Glomerular endothelial cell (primary cell): ENCODE measurements around the gene TMEM163. TPM values are rescaled to one million over a fixed set of nuclear protein-coding genes. Genes with fewer than 3 reads are reported as not detected.

Source experiments
- DNase-seq: peaks from one replicate; pipeline ENCODE4 v3.0.0-alpha.2; 2011; ENCODE audit warnings: low read depth, low spot score; ENCODE audit errors: extremely low read depth
- total RNA-seq: library from RNA; depleted of rRNA; stranded (reverse); fragments of >200 nt; gene quantifications from 2 replicates; pipeline ENCODE4 v1.2.3, GENCODE V29; 2015

TMEM163 gene
- total RNA-seq, 1 donor from 2014 or later = 3.2 TPM

DNA sequence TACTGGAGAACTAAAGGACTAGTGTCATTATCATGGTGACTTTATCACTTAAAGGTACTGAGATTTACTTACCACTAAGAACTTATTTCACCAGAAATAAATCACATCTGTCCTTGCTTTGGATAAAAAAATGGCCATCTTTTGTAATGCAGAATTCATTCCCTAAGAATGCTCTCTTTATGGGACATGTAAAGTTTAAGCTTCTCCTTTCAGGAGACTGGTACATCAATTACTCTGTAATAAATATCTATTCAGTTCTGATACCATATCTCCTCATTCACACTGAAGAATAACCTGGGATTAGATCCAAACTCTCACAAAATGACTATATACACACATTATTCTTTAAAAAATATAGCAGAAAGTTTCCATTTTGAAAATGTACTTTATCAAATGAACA, 24.4 kb downstream of the TMEM163 start:
- no peak for DNase-seq

DNA sequence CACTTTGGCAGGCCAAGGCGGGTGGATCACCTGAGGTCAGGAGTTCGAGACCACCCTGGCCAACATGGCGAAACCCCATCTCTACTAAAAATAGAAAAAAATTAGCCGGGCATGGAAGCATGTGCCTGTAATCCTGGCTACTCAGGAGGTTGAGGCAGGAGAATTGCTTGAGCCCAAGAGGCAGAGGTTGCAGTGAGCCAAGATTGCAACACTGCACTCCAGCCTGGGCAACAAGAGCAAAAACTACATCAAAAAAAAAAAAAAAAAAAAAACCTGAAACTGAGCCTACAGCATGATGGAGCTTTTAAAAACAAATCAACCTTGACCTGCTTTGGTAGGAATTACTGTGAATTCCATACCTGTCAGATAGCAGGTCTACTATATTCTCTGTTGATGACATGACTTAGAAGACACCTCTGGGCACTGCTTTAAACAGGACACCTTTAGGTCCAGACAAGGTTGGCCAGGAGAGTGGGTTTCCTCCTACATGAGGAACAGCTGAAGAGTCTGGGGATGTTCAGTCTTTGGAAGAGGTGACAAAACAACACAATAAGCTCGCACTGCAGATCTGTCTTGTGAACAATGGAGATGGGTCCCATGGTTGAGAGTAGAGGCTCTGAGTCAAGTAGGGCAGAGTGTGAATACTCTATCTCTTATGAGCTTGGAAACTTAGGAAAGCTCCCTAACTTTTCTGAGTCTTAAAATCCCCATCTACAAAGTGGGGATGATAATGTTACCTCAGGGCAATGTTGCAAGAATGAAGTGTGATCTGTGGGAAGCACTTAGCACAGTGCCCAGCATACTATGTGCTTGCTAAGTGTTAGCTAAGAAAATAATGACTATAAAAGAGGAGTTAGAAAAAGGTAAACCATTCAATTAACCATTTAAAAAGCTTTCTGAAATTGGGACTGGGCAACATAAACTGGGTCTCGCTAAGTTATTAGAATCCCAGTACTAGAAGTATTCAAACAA, 25.2 kb downstream of the TMEM163 start:
- no peak for DNase-seq

DNA sequence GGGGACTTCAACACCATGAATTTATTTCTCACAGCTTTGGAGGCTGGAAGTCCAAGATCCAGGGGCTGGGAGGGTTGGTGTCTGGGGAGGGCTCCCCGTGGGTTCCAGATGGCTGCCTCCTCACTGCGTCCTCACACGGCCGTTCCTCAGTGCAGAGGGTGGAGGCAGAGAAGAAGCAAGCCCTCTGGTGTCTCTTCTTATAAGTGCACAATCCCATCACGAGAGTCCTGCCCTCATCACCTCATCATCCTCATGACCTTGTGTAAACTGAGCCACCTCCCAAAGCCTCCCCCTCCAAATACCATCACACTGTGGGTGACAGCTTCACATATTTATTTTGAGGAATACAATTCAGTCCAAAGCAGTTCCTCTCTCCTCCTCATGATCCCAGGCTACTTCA, 26.3 kb downstream of the TMEM163 start:
- no peak for DNase-seq

DNA sequence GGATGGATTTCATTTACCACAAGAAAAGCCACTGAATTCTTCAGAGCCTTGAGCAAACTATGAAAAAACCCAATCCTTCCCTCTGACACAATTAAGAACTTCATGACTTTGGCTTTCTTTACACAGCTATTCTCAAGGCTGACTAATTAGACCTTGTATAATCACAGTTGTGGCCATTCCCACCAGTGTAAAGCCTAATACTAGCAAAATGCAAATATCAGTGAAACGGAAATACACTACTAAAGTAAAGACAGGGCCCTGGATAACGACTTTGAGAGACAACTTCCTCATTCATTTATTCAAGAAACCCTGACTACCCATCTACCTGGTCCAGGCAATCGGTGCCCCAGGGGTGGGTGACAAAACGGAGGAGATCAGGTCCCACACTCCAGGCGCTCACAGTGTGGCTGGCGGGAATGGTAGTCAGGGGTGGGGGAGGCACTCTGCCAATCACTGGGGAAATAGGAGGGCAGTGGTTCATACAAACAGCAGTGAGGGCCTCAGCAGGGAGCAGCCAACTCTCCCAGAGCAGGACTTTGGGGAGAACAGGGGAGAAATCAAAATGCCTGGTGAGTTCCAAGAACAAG, 28.1 kb downstream of the TMEM163 start:
- DNase-seq = no peak

DNA sequence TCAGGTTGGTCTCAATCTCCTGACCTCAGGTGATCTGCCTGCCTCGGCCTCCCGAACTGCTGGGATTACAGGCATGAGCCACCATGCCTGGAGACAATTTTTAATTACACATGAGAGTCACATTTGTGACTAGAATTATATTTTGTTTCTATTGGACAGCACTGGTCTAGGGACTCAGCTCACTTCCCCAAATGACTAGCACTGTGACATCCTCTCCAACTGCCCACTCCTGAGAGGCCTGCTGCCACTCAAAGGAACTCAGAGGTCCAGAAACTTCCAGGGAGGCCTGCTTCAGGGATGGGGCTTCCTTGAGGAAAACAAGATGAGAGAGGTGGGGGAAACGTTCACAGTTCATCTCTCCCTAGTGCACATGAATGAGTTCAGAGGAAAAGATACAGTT, 29.5 kb downstream of the TMEM163 start:
- DNase-seq = no peak

DNA sequence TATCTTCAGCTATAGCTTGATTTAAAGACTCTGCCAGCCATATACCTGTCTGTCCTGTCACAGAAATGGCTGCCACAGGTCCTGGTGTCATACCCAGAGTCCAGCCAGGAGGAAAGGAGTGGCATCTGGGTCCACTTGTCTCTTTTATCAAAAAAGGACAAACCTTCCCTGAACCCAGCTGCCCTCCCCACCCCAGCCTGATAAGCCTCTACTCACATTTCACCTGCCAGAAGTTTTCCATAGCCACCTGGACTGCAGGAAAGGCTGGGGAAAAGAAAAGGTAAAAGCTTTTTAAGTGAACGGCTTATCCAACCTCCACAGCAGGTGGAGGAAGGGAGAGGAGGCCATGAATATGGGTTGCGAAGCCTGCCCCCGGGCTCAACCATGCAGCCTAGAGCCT, 32.8 kb downstream of the TMEM163 start:
- DNase-seq = no peak

DNA sequence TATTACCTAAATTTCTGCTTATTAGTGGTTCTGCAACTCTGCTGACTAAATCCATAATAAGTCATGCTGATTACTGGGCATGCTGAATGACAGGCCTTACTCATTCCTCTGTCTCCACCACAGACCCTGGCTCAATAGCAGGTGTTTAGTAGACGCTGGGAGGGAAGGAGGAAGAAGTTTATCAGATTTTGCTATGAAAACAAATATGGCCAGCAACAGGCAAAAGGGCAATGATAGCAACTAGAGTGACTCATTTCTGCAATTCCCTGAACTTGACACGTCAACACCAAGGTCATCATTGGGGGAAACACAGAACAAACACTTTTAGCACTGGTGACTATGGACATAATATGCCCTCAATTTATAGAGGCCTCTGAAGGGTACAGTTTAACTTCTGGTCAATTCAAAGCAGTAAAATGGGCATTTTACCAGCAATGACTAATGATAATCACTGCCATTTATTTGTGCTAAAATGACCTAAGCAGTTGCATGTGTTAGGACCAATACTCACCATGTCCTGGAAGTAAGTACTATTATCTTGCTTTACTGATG, 35.2 kb downstream of the TMEM163 start:
- DNase-seq = peak; percentile 94

DNA sequence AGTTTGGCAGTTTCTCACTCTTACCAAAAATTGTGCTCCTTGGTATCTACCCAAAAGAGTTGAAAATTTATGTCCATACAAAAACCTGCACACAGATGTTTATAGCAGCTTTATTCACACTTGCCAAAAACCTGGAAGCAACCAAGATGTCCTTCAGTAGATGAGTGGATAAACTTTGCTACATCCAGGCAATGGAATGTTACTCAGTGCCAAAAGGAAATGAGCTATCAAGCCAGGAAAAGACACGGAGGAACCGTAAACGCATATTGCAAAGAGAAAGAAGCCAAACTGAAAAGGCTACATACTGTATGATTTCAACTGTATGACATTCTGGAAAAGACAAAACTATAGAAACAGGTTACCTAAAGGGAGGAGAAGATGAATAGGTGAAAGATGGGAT, 36.1 kb downstream of the TMEM163 start:
- DNase-seq = peak; percentile 60

DNA sequence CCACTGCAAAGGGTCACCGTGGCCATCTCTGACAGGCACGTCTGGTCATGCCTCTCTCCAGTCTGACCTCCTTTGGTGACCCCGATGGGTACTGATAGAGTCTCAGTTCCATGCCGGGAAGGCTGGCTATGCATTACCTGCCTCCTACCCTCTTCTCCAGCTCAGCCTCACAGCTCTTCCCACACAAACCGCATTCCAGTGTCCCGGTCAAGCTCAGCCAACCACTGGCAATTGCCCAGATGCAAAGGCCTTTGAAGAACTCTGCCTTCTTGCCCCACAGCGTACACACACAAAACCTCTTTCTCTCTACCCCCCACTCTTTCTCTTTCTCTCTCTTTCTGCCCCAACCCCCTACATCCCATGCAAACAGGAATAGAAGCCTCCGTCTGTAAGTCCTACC, 37.6 kb downstream of the TMEM163 start:
- DNase-seq = no peak

DNA sequence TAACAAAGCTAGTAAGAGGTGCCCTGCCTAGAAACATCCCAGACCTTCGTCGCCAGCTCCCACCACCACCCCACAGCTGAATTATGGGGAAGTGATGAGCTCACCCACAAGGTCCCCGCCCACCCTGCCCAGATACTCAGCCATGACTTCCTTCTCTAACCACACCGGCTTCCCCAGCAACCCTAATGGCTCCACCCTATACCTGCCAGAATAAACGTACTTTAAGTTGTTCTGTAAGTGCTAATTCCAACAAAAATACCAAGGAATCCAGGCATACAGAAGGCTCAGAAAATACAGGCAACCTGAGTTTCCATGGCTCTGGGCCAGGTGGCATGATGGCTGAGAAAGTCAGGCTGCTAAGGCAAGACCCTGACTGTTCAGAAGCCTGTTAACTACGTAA, 39.1 kb downstream of the TMEM163 start:
- DNase-seq = no peak

DNA sequence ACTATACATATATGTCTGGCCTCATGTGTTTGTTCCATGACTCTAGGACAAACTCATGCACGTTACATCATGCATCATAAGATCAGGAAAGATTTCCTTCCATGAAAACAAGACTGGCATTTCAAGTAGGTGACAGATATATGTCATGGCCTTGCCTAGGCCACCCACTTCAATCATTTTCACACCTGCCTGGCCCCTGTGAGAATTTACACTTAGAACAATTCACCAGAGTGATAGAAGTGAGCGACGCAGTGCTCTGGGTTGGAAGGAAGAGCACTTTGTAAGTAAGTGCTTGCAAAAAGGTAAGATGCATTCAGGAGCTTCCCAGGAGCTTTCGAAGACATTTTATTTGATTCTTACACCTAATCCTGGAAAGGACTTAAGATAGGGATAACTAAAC, 39.5 kb downstream of the TMEM163 start:
- DNase-seq = no peak

DNA sequence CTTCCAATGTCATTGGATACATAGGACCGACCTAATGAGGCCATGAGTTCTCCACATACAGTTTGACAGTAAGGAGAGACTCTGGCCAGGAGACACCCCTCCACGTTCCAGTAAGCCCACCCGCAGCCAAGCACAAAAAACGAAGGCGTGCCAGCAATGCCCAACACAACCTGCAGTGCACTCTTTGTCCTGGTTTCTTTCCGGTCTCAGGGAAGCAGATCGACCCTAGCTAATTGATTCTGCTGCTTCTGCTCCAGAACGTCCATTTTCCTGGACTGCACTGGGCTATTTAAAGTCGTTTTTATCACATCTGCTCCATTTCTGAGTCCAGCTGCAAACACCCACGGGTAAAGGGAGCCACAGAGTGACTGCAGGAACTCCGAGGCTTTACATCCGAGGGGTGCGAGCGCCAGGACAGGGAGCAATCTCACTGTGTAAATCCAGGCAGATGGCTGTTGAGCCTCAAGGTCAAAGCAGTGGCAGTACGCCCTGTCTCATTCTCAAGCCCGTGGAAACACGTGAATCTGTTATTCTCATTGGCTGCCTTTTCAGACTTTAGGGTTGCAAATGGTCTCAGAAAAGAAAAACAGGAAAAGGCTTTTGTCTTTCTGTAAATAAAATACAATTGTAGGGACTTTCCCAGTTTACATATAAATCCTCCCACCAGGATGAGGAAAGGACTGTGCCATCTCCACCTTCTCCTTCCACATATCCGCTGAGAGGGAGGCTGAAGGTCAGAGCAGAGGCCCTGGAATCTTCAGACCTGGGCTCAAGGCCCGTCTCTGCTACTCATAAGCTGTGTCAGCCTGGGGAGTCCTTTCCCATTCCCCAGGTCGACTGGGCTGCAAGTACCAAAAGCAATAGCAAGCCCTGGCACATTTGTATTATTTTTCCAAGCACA, 40.7 kb downstream of the TMEM163 start:
- DNase-seq = no peak

DNA sequence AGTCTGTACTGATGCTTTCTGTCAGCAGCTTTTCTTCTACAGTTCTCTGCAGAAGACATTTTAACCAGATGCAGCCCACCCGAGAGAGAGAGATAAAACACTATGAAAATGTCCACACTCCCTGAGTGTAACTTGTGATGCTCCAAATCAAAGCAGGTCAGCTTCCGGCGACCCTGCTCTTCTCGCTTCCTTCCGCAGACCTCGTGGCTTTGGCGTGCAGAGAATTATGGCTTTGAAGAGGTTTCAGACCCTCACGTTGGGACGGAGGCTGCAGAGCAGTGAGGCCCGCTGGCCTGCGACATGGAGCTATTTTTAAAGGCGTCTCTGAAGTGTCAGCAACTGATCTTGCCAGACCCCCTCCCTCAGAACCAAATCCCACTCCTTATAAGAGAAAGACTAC, 41.8 kb downstream of the TMEM163 start:
- no peak for DNase-seq

DNA sequence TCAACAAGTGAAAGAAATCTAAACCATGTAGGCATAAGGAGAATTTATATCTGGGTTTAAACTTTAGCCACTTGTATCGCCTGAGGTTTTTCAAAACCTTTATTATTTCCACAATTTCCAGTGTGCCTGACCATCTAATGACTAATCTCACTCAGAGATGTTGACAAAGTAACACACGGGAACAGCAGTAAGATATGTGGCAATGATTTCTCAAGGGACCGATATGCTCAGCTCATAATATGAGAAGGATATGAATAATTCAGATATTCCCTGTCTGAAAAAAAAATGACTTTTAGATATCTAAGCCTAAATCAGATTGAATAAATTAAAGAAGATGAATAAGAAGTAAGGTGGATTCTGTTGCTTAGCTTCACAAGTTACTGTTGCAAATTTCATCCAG, 43.5 kb downstream of the TMEM163 start:
- no peak for DNase-seq

DNA sequence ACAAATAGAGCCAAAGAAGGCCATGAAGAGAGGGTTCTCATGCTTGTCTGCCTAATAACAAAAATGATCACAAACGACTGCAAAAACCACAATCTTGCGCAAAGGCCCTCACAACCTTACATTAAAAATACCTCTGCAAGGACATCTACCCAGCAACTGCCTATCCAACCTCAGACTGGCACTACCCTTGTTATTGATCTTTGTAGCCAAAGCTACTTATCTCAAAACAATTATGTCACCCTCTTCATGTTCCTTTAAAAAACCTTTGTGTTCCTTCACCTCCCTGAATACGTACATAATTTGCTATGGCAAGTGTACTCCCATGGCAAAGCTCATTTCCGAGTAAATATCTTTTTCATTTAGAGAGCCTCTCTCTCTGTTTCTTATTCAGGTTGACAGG, 44.1 kb downstream of the TMEM163 start:
- DNase-seq = no peak

DNA sequence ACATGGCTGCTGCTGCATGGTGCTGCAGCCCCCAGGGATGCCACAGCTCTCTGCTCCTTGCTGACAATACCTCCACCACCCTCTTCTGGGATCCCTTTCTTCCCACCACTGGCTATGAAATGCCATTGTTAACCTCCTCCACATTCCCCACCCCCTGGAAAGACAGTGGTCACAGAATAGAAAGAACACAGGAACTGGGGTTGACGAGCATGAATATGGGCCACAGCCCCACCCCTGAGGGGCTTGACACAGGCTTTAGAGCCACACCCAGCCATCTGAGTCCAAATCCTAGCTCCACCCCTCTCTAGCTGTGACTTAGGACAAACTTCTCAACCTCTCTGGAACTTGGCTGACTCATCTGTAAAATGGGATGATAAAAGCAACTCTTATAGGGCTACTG, 47.3 kb downstream of the TMEM163 start:
- no peak for DNase-seq

DNA sequence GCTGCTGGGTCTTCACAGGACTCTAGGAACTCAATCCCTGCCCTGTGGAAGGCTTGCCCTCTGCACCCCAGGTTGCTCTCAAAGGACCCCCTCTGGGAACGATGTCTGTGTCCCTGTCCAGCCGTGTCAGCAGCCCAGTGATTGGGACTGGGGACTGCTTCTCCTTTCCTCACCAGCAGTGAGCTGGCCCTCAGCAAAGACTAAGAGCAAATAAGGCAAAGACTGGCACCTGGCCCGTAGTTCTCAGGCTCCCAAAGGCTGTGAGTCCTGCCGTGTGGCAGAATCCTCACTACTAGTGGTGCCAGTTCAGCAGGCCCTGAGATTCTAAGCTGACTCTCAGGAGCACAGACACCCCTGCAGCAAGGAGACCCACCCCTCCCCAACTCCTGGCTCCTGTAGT, 47.8 kb downstream of the TMEM163 start:
- DNase-seq = no peak

DNA sequence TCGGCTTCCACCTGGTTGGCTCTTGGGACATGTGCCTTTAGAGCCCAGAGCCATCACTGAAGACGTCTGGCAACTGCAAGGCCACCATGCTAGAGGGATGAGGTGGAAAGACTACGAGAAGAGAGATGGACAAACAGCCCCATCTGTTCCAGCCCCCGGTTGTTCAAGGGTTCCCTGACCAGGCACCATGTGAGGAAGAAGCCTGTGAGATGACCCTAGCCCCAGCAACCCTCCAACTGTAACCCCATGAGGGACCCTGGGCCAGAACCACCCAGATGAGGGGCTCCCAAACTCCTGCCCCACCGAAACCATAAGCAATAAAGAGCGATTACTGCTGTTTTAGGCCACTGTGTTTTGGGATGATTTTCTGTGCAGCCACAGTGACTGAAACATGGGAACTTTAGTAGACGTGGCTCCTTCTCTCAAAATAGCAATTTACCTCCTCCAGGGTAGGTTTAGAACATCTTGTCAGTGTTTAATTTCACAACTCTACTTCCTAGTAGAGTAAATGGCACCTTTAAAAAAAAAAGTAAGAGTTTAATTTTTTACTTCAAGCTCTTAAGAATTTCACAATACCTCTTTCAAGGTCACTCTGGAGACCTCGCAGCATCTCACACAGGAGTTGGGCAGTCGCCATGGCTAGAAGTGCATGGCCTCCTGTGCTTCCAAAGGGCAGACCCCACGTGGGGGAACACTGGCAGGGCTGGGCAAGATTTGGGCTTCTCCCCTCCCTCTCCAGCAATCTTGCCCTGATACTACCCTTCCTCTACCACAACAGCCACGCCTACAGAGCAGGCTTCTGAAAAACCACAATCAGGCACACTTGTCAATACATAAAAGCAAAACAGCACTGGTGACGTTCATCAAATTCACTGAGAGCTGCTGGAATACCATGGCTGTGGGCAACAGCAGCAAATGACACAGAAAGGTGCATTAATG, 48.8 kb downstream of the TMEM163 start:
- DNase-seq = no peak

DNA sequence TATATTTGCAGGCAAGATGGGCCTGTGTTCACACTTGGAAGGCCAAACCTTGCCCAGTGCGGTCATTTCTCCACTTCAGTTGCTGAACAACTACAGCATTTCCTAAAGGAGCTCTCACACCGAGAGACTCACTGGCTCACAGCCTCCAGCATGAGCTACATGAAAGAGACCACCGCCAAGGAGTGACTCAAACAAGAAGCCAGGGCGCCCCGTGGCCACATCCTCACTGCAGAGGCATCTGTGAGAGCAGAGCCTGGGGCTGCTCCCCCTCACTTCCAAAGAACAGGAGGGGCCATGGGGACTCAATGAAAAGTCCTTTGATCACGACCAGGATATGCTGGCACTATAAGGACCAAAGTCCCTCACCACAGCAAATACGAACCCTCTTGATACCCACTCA, 50.0 kb downstream of the TMEM163 start:
- DNase-seq = no peak

DNA sequence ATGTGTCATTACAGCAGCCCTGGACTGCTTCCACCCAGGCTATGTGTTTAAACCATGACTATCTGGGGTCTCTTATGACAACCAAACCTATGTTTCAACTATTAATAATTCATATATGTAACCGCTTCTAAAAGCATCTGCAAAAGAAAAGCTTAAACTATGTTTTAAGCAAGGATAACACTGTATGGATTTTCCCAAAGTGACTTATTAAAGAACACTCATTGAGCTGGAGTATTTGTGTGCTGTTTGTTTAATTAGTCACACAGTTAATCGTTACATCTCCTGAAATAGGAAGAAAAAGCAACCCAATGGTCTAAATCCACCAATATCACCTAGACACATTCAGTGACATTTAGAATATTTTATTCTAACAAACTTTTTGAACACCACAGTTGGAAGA, 51.3 kb downstream of the TMEM163 start:
- DNase-seq = no peak
